GM12878 (cell line): Measurements from ENCODE around the gene IL36RN.

Experiments
- CHD2 ChIP-seq: IDR thresholded peaks from 2 replicates; pipeline ENCODE4 v1.6.1; 2011; ENCODE audit warnings: low read depth, low read length, improper control_type of control experiment, borderline replicate concordance
- REST ChIP-seq: IDR thresholded peaks from 2 replicates; pipeline ENCODE4 v1.6.1; 2012; ENCODE audit warnings: mild to moderate bottlenecking, low read depth, low read length

DNA sequence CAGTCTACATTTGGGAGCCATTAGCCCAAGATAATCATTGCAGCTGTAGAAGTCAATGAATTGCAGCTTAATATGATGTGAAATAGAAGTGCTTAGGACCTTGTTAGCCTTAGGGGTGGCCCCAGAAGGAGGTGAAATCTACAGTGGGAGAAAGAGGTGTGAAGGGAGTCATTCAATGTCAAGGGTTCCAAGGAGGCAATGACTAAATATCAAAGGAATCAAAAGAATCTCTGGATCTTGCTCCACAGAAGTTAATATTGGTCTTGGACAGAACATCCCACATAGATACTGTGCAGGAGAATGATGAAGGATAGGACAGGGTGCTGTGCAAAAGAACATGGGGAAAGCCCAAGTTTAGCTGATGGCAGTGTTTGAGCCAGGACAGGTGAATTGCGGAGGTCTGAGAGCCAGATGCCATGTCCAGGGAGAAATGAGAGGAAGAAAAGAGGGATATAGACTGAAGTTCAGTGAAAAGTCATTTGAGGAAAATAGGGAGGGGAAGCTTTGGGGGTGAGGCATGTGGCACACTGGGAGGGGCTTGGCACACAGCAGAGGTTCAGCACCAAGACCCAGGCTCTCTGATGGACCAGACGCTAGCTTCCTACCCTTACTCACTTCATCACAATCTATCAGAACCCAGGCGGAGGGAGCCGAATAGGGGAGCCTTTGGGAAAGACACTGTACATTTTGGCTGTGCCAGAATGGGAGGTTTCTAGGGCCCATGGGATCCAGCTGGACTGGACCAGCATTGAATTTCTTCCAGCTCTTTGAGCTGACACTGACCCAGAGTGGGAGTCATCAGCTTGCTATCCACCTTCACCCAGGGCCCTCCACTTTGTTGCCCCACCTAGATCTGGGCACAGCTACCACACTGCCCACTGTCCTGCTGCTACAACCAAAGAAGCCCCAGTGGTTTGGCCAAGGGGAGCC is 10.9 kb downstream of the IL36RN start:
- TF ChIP-seq CHD2 (no peak), REST (no peak)
